ENCODE results near the gene TNPO2.

TNPO2 gene

DNA sequence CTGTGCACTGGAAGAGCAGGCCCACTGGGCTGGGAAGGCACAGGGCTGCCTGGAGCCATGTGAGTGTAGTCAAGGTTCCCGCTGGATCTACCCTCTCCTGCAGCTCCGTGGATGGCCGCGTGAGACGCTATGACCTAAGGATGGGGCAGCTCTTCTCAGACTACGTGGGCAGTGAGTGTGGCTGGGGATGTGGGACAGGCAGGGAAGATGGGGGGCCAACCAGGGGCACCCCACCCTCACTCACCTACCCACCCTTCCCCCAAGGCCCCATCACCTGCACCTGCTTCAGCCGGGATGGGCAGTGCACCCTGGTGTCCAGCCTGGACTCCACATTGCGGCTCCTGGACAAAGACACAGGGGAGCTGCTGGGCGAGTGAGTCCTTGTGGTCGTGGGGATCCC is 51.0 kb downstream of the TNPO2 start:
- in situ Hi-C loops (cut with HindIII; ENCODE audit: low pct_unique_long_range_greater_than_20kb, low sequenced_read_pairs): no loop called here
- no peak for TF ChIP-seq JUND (IDR thresholded peaks at IDR 0.05; ENCODE audit: low read depth)
- no peak for DNase-seq (ENCODE audit: low read depth in 1 of 2, low spot score in 1 of 2)

DNA sequence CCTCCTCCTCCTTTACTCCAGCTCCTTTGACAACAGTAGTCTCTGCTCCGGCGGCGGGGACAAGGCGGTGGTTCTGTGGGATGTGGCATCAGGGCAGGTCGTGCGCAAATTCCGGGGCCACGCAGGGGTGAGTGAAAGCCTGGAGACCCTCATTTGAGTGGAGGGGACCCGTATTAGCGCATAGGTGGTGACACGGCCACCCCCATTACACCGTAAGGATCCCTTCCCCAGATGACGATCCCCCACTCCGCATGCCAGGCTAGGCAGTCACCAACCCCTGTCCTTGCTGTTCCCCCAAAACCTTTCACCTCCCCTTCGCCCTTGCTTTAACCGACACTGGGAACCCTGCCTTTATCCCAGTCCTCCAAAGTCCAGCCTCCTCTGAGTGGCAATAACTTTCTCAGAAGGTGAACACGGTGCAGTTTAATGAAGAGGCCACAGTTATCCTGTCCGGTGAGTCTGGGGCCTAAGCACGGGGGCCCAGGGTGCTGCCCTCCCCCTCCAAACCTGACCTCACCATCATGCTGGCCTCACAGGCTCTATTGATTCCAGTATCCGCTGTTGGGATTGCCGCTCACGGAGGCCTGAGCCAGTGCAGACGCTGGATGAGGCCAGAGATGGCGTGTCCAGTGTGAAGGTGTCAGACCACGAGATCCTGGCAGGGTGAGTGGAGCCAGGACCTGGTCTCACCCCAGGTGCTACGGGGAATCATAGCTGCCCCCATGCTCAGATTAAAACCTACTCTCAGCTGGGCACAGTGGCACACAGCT is 53.4 kb downstream of the TNPO2 start:
- no peak for TF ChIP-seq JUND (IDR thresholded peaks at IDR 0.05; ENCODE audit: low read depth)
- in situ Hi-C loops (cut with HindIII; ENCODE audit: low pct_unique_long_range_greater_than_20kb, low sequenced_read_pairs): no loop called here
- no peak for DNase-seq (ENCODE audit: low read depth in 1 of 2, low spot score in 1 of 2)

DNA sequence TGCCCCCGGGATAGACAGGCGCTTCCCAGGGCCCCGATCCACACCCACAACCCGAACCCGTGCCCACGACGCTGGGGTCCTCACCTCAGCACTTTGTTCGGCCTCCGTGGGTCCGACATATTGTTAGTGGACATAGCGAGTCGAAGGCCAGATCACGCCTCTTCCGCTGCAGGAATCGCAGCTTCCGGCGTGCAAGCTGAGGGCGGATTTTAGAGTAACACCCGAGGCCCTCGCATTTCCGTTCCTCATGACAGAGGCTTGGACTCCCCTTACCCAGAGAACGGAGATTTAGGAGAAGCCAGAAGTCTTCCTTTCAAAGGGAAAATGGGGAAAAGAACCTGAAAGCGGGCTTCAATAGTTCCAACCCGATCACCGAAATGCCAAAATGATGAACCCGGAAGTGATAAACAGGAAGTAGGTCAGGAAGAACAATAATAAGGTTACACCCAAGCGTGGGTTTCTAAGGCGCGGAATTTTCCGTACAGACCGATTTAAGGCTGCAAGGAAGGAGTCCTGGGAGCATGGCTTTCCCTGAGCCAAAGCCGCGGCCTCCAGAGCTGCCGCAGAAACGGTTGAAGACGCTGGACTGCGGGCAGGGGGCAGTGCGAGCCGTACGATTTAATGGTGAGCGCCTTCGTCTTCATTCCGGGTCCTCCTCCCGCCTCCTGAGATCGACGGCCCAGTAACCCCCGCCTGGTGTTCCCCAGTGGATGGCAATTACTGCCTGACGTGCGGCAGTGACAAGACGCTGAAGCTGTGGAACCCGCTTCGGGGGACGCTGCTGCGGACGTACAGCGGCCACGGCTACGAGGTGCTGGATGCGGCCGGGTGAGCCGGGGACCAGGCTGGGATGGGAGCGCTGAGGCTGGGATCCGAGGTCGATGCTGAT is 54.2 kb downstream of the TNPO2 start:
- DNase-seq (ENCODE audit: low read depth in 1 of 2, low spot score in 1 of 2): peak; percentile 70 to 86
- TF ChIP-seq JUND (IDR thresholded peaks at IDR 0.05; ENCODE audit: low read depth): no peak
- in situ Hi-C loops (cut with HindIII; ENCODE audit: low pct_unique_long_range_greater_than_20kb, low sequenced_read_pairs): no loop called here

DNA sequence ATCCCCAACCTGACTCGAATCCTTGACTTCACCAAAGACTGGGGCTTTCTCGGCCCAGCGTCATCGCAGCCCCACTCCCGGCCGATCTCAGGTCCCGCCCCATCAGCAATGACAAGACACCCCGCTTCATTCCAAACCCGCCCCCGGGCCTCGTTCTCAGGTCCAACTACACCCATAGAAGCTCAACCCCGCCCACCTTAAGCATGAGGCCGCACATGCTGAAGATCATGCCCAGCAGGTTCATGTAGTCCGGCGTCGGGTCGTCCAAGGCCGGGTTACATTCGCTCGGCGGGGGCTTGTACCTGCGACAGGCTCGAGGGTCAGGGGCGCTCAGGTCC is 54.8 kb downstream of the TNPO2 start:
- in situ Hi-C loops (cut with HindIII; ENCODE audit: low pct_unique_long_range_greater_than_20kb, low sequenced_read_pairs): no loop called here
- DNase-seq (ENCODE audit: low read depth in 1 of 2, low spot score in 1 of 2): peak in 1 of 2 experiments; percentile 71

DNA sequence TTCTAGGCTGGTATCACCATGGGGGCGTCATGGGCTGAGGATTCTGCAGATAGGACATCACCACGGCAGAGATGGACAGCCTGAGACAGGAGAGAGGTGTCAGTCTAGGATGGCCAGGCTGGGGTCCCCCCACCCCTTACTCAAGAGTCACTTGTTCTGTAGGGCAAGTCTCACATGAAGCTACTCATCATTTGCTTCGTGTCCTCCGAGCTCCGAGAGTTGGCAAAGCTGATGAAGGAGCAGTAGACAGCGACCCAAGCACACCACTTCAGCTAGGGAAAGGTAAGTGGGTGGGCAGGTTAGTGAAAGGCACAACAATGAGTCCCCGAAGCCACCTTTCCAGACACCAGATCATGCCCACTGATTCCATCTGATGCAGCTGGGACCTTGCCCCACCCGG is 55.4 kb downstream of the TNPO2 start:
- DNase-seq (ENCODE audit: low read depth in 1 of 2, low spot score in 1 of 2): no peak
- no peak for TF ChIP-seq JUND (IDR thresholded peaks at IDR 0.05; ENCODE audit: low read depth)
- in situ Hi-C loops (cut with HindIII; ENCODE audit: low pct_unique_long_range_greater_than_20kb, low sequenced_read_pairs): no loop called here

More for the DNA sequence above, 54.8 kb downstream of the TNPO2 start:
- no peak for TF ChIP-seq JUND (IDR thresholded peaks at IDR 0.05; ENCODE audit: low read depth)

DNA sequence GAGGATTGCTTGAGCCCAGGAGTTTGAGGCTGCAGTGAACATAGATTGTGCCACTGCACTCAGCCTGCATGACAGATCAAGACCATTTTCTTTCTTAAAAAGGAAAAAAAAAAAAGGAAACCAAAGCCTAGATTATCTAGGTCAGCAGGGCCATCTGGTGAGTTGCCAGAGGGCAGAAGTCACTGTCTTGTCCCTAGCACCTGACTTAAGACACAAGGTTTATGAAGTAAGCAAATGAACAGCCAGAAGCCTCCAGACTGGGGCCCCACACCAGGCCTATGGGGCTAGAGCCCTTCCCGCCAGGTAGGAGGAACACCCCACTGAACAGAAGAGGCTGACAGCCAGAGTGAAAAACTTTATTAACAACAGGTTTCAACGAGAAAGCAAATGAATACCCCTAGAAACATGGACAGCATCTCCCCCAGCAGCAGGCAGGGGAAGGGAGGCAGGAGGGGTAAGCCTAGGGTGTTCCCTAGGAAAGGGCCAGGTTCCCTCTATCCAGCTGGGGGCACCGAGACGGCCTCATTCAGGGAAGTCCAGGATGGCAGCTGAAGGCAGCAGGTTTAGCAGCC is 55.9 kb downstream of the TNPO2 start:
- in situ Hi-C loops (cut with HindIII; ENCODE audit: low pct_unique_long_range_greater_than_20kb, low sequenced_read_pairs): no loop called here
- no peak for TF ChIP-seq JUND (IDR thresholded peaks at IDR 0.05; ENCODE audit: low read depth)
- DNase-seq (ENCODE audit: low read depth in 1 of 2, low spot score in 1 of 2): no peak

DNA sequence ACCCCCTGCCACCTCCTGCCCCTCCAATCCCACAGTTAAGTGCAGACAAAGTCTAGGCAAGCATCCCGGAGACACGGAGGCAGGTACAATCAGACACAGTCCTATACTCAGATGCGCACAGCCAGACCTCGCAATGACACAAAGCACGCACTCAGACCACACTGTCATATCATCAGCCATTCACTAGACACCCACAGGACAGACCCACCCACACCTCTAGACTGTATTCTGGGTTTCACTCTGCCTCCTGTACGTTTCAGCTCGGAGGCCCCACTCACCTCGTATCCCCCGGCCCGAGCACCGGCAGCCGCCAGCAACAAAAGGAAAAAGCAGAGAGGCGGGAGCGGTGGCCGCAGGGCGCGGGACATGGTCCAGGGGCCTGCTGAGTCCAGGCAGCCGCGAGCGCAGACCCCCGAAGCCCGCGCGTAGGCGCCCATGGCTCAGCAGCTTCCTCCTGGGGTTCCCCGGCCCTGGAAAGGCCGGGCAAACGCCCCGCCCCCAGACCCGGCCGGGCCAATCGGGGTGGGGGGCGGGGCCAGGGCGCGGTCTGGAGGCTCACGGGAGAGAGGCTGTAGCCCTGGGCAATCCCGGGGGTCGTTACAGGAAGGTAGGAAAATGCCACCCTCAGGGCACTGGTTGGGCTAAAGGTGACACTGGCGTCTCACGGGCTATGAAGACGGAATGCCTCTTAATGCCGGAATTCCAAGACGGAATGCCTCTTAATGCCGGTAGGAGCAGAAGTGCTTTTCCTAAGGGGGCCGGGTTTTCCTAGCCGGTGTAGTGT is 57.3 kb downstream of the TNPO2 start, which contains the start of the genes MAN2B1 and WDR83:
MAN2B1 (minus strand) TSS at position 478 of the 784 bp plus-strand sequence; CDS start at position 437, 41 bp downstream.
WDR83 (plus strand) TSS at position 543 of the 784 bp plus-strand sequence. CDS start 2,984 bp downstream, outside the sequence.
- in situ Hi-C loops (cut with HindIII; ENCODE audit: low pct_unique_long_range_greater_than_20kb, low sequenced_read_pairs): no loop called here
- peak; percentile 71 to 86 for DNase-seq (ENCODE audit: low read depth in 1 of 2, low spot score in 1 of 2)
- TF ChIP-seq JUND (IDR thresholded peaks at IDR 0.05; ENCODE audit: low read depth): no peak

DNA sequence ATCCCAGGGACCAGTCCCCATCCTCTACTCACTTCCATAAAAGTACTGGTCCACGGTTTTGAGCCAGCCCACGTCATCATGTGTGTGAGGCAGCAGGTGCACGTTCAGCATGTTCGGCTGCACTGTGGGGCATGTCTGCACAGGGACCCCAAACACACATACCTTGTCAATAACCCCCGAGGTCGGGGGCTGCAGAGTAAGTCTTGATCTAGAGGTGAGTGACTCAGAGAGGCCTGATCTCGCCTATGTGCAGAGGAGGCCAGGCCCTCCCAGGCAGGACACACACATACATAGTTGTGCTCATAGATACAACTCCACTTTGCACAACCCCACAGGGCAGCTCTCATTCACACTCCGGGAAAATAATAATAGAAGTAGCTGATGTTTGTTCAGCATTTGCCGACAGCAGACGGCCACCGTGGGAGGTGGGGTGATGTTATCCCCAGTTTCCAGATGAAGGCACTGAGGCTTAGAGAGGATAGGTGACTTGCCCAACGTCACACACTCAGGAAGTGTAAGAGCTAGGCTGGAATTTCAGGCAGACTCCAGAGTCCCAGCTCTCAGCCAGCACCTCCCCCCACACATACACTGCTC is 58.0 kb downstream of the TNPO2 start:
- in situ Hi-C loops (cut with HindIII; ENCODE audit: low pct_unique_long_range_greater_than_20kb, low sequenced_read_pairs): no loop called here
- DNase-seq (ENCODE audit: low read depth in 1 of 2, low spot score in 1 of 2): no peak
- TF ChIP-seq JUND (IDR thresholded peaks at IDR 0.05; ENCODE audit: low read depth): no peak

DNA sequence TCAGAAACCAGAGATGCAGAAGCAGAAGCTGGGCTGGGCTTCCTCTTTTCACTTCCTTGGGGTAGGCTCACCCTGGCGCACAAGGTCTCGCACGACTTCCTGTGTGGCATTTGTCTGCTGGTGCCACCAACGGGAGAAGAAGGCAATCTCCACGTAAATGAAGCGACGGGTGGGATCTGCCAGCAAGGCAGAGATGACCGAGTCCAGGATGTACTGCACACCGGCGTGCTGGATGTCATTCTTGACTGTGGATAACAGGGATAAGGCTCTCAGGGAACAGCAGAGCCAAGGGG is 58.5 kb downstream of the TNPO2 start:
- no peak for DNase-seq (ENCODE audit: low read depth in 1 of 2, low spot score in 1 of 2)
- TF ChIP-seq JUND (IDR thresholded peaks at IDR 0.05; ENCODE audit: low read depth): no peak
- in situ Hi-C loops (cut with HindIII; ENCODE audit: low pct_unique_long_range_greater_than_20kb, low sequenced_read_pairs): no loop called here

DNA sequence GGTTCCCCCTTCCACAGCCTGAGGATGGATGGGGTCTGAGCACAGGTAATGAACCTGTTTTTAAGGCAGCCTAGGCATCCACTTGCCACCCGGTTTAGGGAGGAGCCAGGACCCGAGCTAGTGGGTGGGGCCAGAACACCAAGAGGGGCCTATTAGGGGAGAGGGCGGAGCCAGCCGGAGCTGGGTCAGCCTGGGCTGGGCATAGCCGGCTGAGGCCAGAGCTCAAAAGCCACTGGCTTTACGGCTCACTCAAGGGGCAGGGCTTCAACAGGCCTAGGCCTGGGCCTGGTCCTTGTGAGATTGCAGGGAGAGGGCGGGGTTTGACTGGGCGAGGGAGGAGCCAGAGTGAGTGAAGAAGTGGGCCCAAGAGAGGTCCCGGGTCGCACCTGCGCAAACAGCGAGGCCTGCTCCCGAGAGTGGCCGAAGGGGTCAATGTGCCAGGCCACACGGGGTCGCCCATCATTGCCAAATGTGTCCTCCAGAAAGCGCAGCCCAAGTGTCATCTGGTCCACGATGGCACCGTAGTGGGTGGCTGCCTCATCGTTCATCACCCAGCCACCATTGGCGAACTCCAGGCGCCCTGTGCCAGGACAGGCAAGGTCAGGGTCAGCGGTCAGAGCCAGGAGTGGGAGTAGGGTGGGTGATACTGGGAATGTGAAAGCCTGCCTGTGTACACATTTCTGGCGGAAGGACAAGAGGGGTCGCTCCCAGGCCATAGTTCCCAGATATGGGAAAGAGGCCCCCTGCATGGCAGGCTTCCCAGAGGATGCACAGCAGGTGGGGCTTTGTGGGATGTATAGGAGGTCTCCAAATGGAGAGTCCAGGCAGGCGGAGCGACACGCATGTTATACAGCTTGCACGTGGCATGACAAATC is 59.1 kb downstream of the TNPO2 start:
- TF ChIP-seq JUND (IDR thresholded peaks at IDR 0.05; ENCODE audit: low read depth): no peak
- in situ Hi-C loops (cut with HindIII; ENCODE audit: low pct_unique_long_range_greater_than_20kb, low sequenced_read_pairs): no loop called here
- DNase-seq (ENCODE audit: low read depth in 1 of 2, low spot score in 1 of 2): peak in 1 of 2 experiments; percentile 87

DNA sequence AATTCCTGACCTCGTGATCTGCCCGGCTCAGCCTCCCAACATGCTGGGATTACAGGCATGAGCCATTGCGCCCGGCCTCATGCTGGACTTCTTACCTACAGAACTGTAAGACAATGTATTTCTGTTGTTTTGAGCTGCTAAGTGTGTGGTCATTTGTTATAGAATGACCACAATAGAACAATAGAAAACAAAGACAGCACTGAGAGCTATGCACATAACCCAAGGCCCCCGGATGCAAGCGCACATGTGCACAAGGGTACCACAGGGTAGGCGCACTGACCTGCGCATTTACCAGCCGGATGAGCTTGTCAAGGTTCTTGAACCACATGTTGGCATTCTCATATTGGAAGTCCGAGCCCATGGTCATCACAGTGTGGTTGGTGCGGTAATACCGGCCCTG is 62.8 kb downstream of the TNPO2 start:
- no peak for TF ChIP-seq JUND (IDR thresholded peaks at IDR 0.05; ENCODE audit: low read depth)
- DNase-seq (ENCODE audit: low read depth in 1 of 2, low spot score in 1 of 2): no peak
- in situ Hi-C loops (cut with HindIII; ENCODE audit: low pct_unique_long_range_greater_than_20kb, low sequenced_read_pairs): no loop called here
